Osteoblast (primary cell): ENCODE results near the gene COL5A2. TPM values are rescaled to one million over a fixed set of nuclear protein-coding genes. Genes with fewer than 3 reads are reported as not detected.
A peak's percentile ranks its signal among the peaks of the same experiment; 100 is the strongest.

Source experiments
- DNase-seq: peaks from one replicate; pipeline ENCODE4 v3.0.0; 2011; ENCODE audit warnings: low spot score, mixed read lengths; ENCODE audit not compliant: insufficient read length; ENCODE audit errors: missing footprints
- H2AFZ ChIP-seq: 2 replicates; pipeline ENCODE4 v1.6.0; 2011; ENCODE audit warnings: mild to moderate bottlenecking, low read length
- H3K27ac ChIP-seq: 2 replicates; pipeline ENCODE4 v1.5.1; 2011; ENCODE audit warnings: mild to moderate bottlenecking, low read depth, low read length, moderate library complexity
- H3K27me3 ChIP-seq: 2 replicates; pipeline ENCODE4 v1.6.0; 2012; ENCODE audit warnings: mild to moderate bottlenecking, control low read depth, inconsistent platforms, low read length, moderate library complexity; ENCODE audit not compliant: insufficient read depth
- H3K36me3 ChIP-seq: 2 replicates; pipeline ENCODE4 v1.5.1; 2011; ENCODE audit warnings: mild to moderate bottlenecking, low read length, control low read depth, moderate library complexity; ENCODE audit not compliant: insufficient read depth
- H3K4me1 ChIP-seq: 2 replicates; pipeline ENCODE4 v1.5.1; 2011; ENCODE audit warnings: mild to moderate bottlenecking, low read length, control low read depth, moderate library complexity; ENCODE audit not compliant: insufficient read depth
- H3K4me2 ChIP-seq: 2 replicates; pipeline ENCODE4 v1.6.0; 2011; ENCODE audit warnings: mild to moderate bottlenecking, low read length; ENCODE audit not compliant: insufficient read depth
- H3K4me3 ChIP-seq: fragments of 200-600 bp; sonication (generic); 3 replicates; pipeline ENCODE4 v1.5.1; 2012; ENCODE audit warnings: mild to moderate bottlenecking, low read length, inconsistent platforms; ENCODE audit not compliant: insufficient read depth
- H3K79me2 ChIP-seq: 2 replicates; pipeline ENCODE4 v1.6.0; 2012; ENCODE audit warnings: mild to moderate bottlenecking, low read length, control low read depth, inconsistent platforms; ENCODE audit not compliant: insufficient read depth
- H3K9me3 ChIP-seq: 2 replicates; pipeline ENCODE4 v1.5.1; 2011; ENCODE audit warnings: low read depth, low read length, control low read depth
- H4K20me1 ChIP-seq: 2 replicates; pipeline ENCODE4 v1.6.0; 2012; ENCODE audit warnings: mild to moderate bottlenecking, low read length, control low read depth; ENCODE audit not compliant: insufficient read depth
- CTCF ChIP-seq: IDR thresholded peaks from 2 replicates; pipeline ENCODE4 v1.5.1; 2011; ENCODE audit warnings: mild to moderate bottlenecking, low read depth, low read length, moderate library complexity; ENCODE audit errors: extremely low read depth
- small RNA-seq: library from RNA; depleted of rRNA; stranded (forward); fragments of <200 nt; gene quantifications from one replicate; pipeline ENCODE3, GENCODE V24; 2012
- total RNA-seq: library from RNA; depleted of rRNA; stranded (reverse); fragments of >200 nt; gene quantifications from 2 replicates; pipeline ENCODE4 v1.2.3, GENCODE V29; 2012

The COL5A2 gene
- total RNA-seq, 1 donor = 879 TPM

GRCh38 chr2:188984065-188984491, 195.5 kb downstream of the COL5A2 start:
- no peak overlapping the region for H3K4me3 ChIP-seq
- H3K36me3 ChIP-seq = peaks cover 44% of the 10 kb centered on the region
- no peak for DNase-seq
- H3K4me1 ChIP-seq = peaks cover 62% of the 10 kb centered on the region
- peak overlapping the region; percentile 66 for H3K4me2 ChIP-seq
- no peaks in the 10 kb centered on the region for H3K9me3 ChIP-seq
- H3K27ac ChIP-seq = peak overlapping the region; percentile 93
- no peaks in the 10 kb centered on the region for H3K27me3 ChIP-seq
- TF ChIP-seq CTCF = peak; percentile 59
- H2AFZ ChIP-seq = no peak overlapping the region
- no peaks in the 10 kb centered on the region for H4K20me1 ChIP-seq
- peaks cover 42% of the 10 kb centered on the region for H3K79me2 ChIP-seq

GRCh38 chr2:188983427-188984064, 196.0 kb downstream of the COL5A2 start:
- H3K4me1 ChIP-seq = peaks cover 63% of the 10 kb centered on the region

More at GRCh38 chr2:188983427-188984064, 196.0 kb downstream of the COL5A2 start:
- DNase-seq = no peak
- Histone ChIP-seq H3K79me2 (peaks cover 46% of the 10 kb centered on the region), H3K9me3 (no peaks in the 10 kb centered on the region), H2AFZ (no peak overlapping the region), H3K4me3 (no peak overlapping the region), H3K27ac (peak overlapping the region; percentile 93), H3K36me3 (peaks cover 39% of the 10 kb centered on the region), H3K4me2 (peak overlapping the region; percentile 66), H3K27me3 (no peaks in the 10 kb centered on the region), H4K20me1 (no peaks in the 10 kb centered on the region)
- peak; percentile 69 for TF ChIP-seq CTCF

Small RNA genes within 50 kb of the gene (small RNA-seq; reads per million reads assigned to genes)
- gene MIR3129 = 3.5 reads per million, percentile 81 among the genes with 10 or more reads in this experiment

Other genes with a start within 250 kb of the COL5A2 start
- 3,160 and 5,672 TPM in 2 replicates for gene COL3A1, start 205.4 kb downstream of the COL5A2 start, total RNA-seq